Natural killer cell (primary cell): ENCODE measurements around the gene CCDC97. TPM values are rescaled to one million over a fixed set of nuclear protein-coding genes. Genes with fewer than 3 reads are reported as not detected.

Experiments
- ATAC-seq, 3 donors: fragments of 150-1000 bp in 2 of 3; fragments of 200-7000 bp in 1 of 3; cut with Tn5 transposase; 1 replicate in 1 of 3; 2 replicates in 2 of 3; pipeline ENCODE4 v1.10.0; 2021; ENCODE audit warnings: mild to moderate bottlenecking in 2 of 3, moderate library complexity in 2 of 3
- DNase-seq, 2 donors: peaks; one replicate each; pipeline versions ENCODE4 v3.0.0 to v3.0.0-alpha.2; 2013 to 2021; ENCODE audit warnings: mixed read lengths in 1 of 2
- H3K27ac ChIP-seq: one replicate; pipeline ENCODE4 v1.5.1; 2013; ENCODE audit warnings: mild to moderate bottlenecking, low read length
- H3K27me3 ChIP-seq: one replicate; pipeline ENCODE4 v1.6.1; 2013; ENCODE audit warnings: low read length; ENCODE audit not compliant: control insufficient read depth, insufficient read depth
- H3K36me3 ChIP-seq: one replicate; pipeline ENCODE4 v1.6.1; 2013; ENCODE audit warnings: low read length; ENCODE audit not compliant: control insufficient read depth, insufficient read depth
- H3K4me1 ChIP-seq: one replicate; pipeline ENCODE4 v1.6.1; 2013; ENCODE audit warnings: low read length; ENCODE audit not compliant: control insufficient read depth, insufficient read depth
- H3K4me3 ChIP-seq: one replicate; pipeline ENCODE4 v1.5.1; 2013; ENCODE audit warnings: low read length
- H3K9me3 ChIP-seq: one replicate; pipeline ENCODE4 v1.6.1; 2013; ENCODE audit warnings: low read length; ENCODE audit not compliant: control insufficient read depth, insufficient read depth
- H3K27ac Mint-ChIP-seq, 2 donors: one replicate each; pipeline ENCODE4 v1.8.0; 2022; ENCODE audit warnings: mild to moderate bottlenecking in 2 of 2, mixed read lengths in 2 of 2, moderate library complexity in 1 of 2
- H3K27me3 Mint-ChIP-seq, 2 donors: one replicate each; pipeline ENCODE4 v1.8.0; 2022; ENCODE audit warnings: low read depth in 2 of 2, mixed read lengths in 2 of 2
- H3K36me3 Mint-ChIP-seq: one replicate; pipeline ENCODE4 v1.8.0; 2022; ENCODE audit warnings: mixed read lengths
- H3K4me1 Mint-ChIP-seq, 2 donors: one replicate each; pipeline ENCODE4 v1.8.0; 2022; ENCODE audit warnings: mixed read lengths in 2 of 2
- H3K4me3 Mint-ChIP-seq: one replicate; pipeline ENCODE4 v1.8.0; 2022; ENCODE audit warnings: mild to moderate bottlenecking, moderate library complexity, mixed read lengths
- H3K9me3 Mint-ChIP-seq, 2 donors: one replicate each; pipeline ENCODE4 v1.8.0; 2022; ENCODE audit warnings: mixed read lengths in 2 of 2
- CTCF ChIP-seq: fragments of 200-600 bp; IDR thresholded peaks from one replicate; pipeline ENCODE4 v1.8.0; 2022; ENCODE audit warnings: antibody characterized with exemption
- WGBS: methylation state at CpG from one replicate; pipeline ENCODE4 v1.1.7; 2013; ENCODE audit warnings: missing lambda C conversion rate; ENCODE audit not compliant: insufficient coverage; 5-methylcytosine and 5-hydroxymethylcytosine counted together
- intact Hi-C: fragments of 100-400 bp; cut with micrococcal nuclease; formaldehyde crosslinking; loops from one replicate; pipeline ENCODE4 v1.14.2; 2022
- total RNA-seq, 4 donors: library from RNA; stranded (reverse); fragments of 120-200 nt in 1 of 4; gene quantifications; one replicate each; pipeline versions ENCODE4 v1.2.3 to v1.2.4, GENCODE V29; 2013 to 2022

Gene CCDC97
- total RNA-seq, 3 donors from 2014 or later (not counting 1 experiment from before 2014, with no cell fraction given) = 41.1 to 44.3 (median 44.0) TPM

DNA sequence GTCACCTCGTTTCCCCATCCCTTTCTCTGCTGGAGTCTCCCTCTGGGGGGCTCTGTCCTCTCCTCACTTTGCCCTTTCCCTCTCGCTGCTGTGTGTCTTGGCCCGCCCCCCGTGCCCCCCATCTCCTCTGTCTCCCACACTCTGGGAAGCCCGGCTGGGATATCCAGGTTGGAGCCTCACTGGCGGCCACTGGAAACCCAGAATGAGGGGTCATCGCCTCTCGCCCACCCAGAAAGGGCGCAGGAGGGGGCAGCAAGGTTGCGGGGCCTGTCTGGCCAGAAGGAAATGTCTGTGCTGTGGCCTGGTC is 15.6 kb downstream of the CCDC97 start:
- peak overlapping the region; percentile 91 for H3K27ac ChIP-seq
- Mint-ChIP-seq H3K36me3 (no peaks in the 10 kb centered on the region), H3K4me1 (peaks cover 69 to 81% of the 10 kb centered on the region in 2 donors), H3K4me3 (peak overlapping the region; percentile 91), H3K27ac (peak overlapping the region; percentile 94 to 97), H3K27me3 (no peaks in the 10 kb centered on the region), H3K9me3 (no peaks in the 10 kb centered on the region)
- H3K9me3 ChIP-seq = no peaks in the 10 kb centered on the region
- intact Hi-C loops = loop anchor here (5.0 kb wide), 1 partner anchor 638 kb away; no protein-coding TSS in a partner anchor
- ATAC-seq (no peak), DNase-seq (no peak)
- 39% methylated on average over 10 of the region's 10 CpGs for WGBS
- peaks cover 98% of the 10 kb centered on the region for H3K4me1 ChIP-seq
- H3K27me3 ChIP-seq = no peaks in the 10 kb centered on the region
- no peak overlapping the region for H3K4me3 ChIP-seq
- no peak for TF ChIP-seq CTCF
- H3K36me3 ChIP-seq = peaks cover 50% of the 10 kb centered on the region

GRCh38 chr19:41325947-41326706 is 16.2 kb downstream of the CCDC97 start:
- Mint-ChIP-seq H3K27ac (peak overlapping the region; percentile 94 to 97), H3K9me3 (no peaks in the 10 kb centered on the region), H3K36me3 (no peaks in the 10 kb centered on the region), H3K27me3 (no peaks in the 10 kb centered on the region), H3K4me3 (peak overlapping the region; percentile 85), H3K4me1 (peaks cover 73 to 82% of the 10 kb centered on the region in 2 donors)
- ATAC-seq = peak; percentile 6 to 10 (median 8)
- H3K36me3 ChIP-seq = peaks cover 48% of the 10 kb centered on the region
- peak; percentile 53 to 61 for DNase-seq
- H3K27ac ChIP-seq = peak overlapping the region; percentile 91
- H3K9me3 ChIP-seq = no peaks in the 10 kb centered on the region
- no peaks in the 10 kb centered on the region for H3K27me3 ChIP-seq
- intact Hi-C loops = loop anchor here (5.0 kb wide), 1 partner anchor 639 kb away; no protein-coding TSS in a partner anchor
- TF ChIP-seq CTCF = no peak
- H3K4me3 ChIP-seq = peak overlapping the region; percentile 7
- H3K4me1 ChIP-seq = peaks cover 98% of the 10 kb centered on the region
- WGBS = 20% methylated on average over 30 of the region's 30 CpGs

GRCh38 chr19:41327076-41327575 is 17.2 kb downstream of the CCDC97 start:
- H3K27me3 ChIP-seq = no peaks in the 10 kb centered on the region
- H3K36me3 ChIP-seq = peaks cover 53% of the 10 kb centered on the region
- H3K27ac ChIP-seq = peak overlapping the region; percentile 91
- H3K27me3 Mint-ChIP-seq = no peaks in the 10 kb centered on the region
- peak overlapping the region; percentile 25 for H3K4me3 ChIP-seq
- no peak for TF ChIP-seq CTCF
- no peak for ATAC-seq
- peaks cover 83 to 86% of the 10 kb centered on the region in 2 donors for H3K4me1 Mint-ChIP-seq
- peaks cover 98% of the 10 kb centered on the region for H3K4me1 ChIP-seq
- intact Hi-C loops = loop anchor here (5.0 kb wide), 1 partner anchor 640 kb away; no protein-coding TSS in a partner anchor
- 2% methylated on average over 13 of the region's 13 CpGs for WGBS
- H3K4me3 Mint-ChIP-seq = peak overlapping the region; percentile 85
- DNase-seq = peak; percentile 31 to 72
- no peaks in the 10 kb centered on the region for H3K9me3 Mint-ChIP-seq
- no peaks in the 10 kb centered on the region for H3K9me3 ChIP-seq
- peak overlapping the region; percentile 94 to 97 for H3K27ac Mint-ChIP-seq
- H3K36me3 Mint-ChIP-seq = no peaks in the 10 kb centered on the region
